VCaP (cell line): Measurements from ENCODE around the gene APLF.

ENCODE experiments used
- H3K27ac ChIP-seq: fragments of 450-650 bp; 2 replicates; pipeline ENCODE4 v1.5.1; 2017
- CTCF ChIP-seq: fragments of 450-650 bp; conservative IDR thresholded peaks from 2 replicates; pipeline ENCODE4 v1.5.1; 2017; ENCODE audit warnings: mild to moderate bottlenecking, moderate library complexity

APLF gene

GRCh38 chr2:68472796-68473414 lies 5.5 kb downstream of the APLF start:
- TF ChIP-seq CTCF, result no peak
- no peak overlapping the region for H3K27ac ChIP-seq

DNA sequence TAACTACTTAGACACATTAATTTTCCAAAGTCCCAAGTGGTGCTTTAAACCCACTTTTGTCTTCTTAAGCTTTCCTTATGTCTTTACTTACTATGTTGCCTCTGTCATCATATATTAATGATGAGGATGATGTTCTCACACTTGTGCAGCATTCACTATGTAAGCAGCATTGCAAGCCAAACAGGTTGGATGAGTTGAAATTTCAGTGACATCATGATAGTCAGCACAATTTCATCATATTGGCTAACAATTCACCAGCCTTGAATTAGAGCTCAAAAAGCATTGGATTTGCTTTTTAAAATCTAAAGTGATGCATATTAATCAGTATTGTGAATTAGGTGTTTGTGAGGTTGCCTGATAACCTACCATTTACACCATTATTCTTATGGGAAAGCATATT lies 7.7 kb downstream of the APLF start:
- TF ChIP-seq CTCF, result no peak
- no peak overlapping the region for H3K27ac ChIP-seq

DNA sequence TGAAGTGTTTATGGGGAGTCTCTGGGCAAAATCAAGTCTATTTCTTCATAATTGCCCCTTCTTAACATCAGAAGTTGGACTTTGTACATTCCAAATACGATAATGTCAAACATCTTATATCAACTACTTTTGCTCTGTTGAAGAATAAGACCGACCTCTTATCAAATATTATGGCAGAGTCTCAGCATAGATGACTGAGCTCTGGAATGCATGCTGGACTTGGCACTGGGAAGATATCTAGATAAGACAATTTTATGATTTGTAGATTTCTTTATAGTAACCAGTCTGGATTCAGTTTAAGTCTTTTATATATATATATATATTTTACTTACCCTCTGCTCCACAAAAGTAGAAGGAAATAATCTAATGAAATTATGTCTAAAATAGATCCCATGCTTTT lies 8.2 kb downstream of the APLF start:
- no peak overlapping the region for H3K27ac ChIP-seq
- no peak for TF ChIP-seq CTCF

DNA sequence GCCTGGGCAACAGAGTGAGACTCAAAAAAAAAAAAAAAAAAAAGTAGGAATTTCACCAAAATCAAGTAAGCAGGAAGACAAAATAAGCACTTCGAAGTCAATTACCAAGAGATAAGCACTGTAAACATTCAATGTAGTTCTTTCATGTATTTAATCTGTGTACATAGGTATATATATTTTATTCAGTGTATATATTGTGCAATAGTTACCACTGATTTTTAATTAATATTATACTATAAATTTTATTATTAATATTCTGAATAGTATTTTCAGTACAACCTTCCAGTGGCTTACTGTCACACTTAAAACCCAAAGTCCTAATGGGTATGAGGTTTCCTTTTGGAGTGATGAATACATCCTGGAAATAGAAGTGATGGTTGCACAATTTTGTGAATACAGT lies 9.1 kb downstream of the APLF start:
- no peak for TF ChIP-seq CTCF
- H3K27ac ChIP-seq, result no peak overlapping the region

GRCh38 chr2:68478688-68479087 lies 11.3 kb downstream of the APLF start:
- no peak for TF ChIP-seq CTCF
- no peak overlapping the region for H3K27ac ChIP-seq

- no peak overlapping the region for H3K27ac ChIP-seq
- TF ChIP-seq CTCF, result no peak
Measured at GRCh38 chr2:68482296-68482820, 15.0 kb downstream of the APLF start.

- no peak for TF ChIP-seq CTCF
- H3K27ac ChIP-seq, result no peak overlapping the region
Measured at GRCh38 chr2:68483011-68483410, 15.6 kb downstream of the APLF start.
